HG03280 (cell line): ENCODE measurements around the gene TRAPPC2L.

Experiments used
- ATAC-seq: cut with Tn5 transposase; IDR thresholded peaks from one replicate; pipeline ENCODE4 v1.9.1; 2021; ENCODE audit warnings: mild to moderate bottlenecking, moderate library complexity; ENCODE audit not compliant: unreplicated experiment

The TRAPPC2L gene

GRCh38 chr16:88837806-88838205, 19.1 kb upstream of the TRAPPC2L start:
- no peak for ATAC-seq

- ATAC-seq: no peak
Measured at GRCh38 chr16:88838566-88838965, 18.4 kb upstream of the TRAPPC2L start.

- no peak for ATAC-seq
Measured at GRCh38 chr16:88839026-88839529, 17.8 kb upstream of the TRAPPC2L start.

- ATAC-seq: no peak
Measured at GRCh38 chr16:88839745-88840599, 17.0 kb upstream of the TRAPPC2L start.

GRCh38 chr16:88840600-88841215, 16.2 kb upstream of the TRAPPC2L start:
- no peak for ATAC-seq

GRCh38 chr16:88841521-88842307, 15.2 kb upstream of the TRAPPC2L start:
- ATAC-seq: no peak

- ATAC-seq: no peak
Measured at GRCh38 chr16:88842308-88842756, 14.6 kb upstream of the TRAPPC2L start.

GRCh38 chr16:88842806-88843205, 14.1 kb upstream of the TRAPPC2L start:
- no peak for ATAC-seq

GRCh38 chr16:88843256-88843655, 13.7 kb upstream of the TRAPPC2L start:
- ATAC-seq: no peak

GRCh38 chr16:88844419-88845036, 12.4 kb upstream of the TRAPPC2L start:
- no peak for ATAC-seq

- ATAC-seq: no peak
Measured at GRCh38 chr16:88846088-88846487, 10.8 kb upstream of the TRAPPC2L start.

- ATAC-seq: no peak
Measured at GRCh38 chr16:88847654-88848053, 9.3 kb upstream of the TRAPPC2L start.

GRCh38 chr16:88848557-88848956, 8.4 kb upstream of the TRAPPC2L start:
- no peak for ATAC-seq

- no peak for ATAC-seq
Measured at GRCh38 chr16:88850531-88851199, 6.3 kb upstream of the TRAPPC2L start.

GRCh38 chr16:88851616-88852015, 5.3 kb upstream of the TRAPPC2L start:
- ATAC-seq: no peak

- no peak for ATAC-seq
Measured at GRCh38 chr16:88853325-88853941, 3.5 kb upstream of the TRAPPC2L start.

GRCh38 chr16:88854306-88855111, 2.4 kb upstream of the TRAPPC2L start:
- ATAC-seq: no peak

GRCh38 chr16:88855176-88855575, 1.8 kb upstream of the TRAPPC2L start:
- no peak for ATAC-seq

GRCh38 chr16:88855736-88856121, 1.2 kb upstream of the TRAPPC2L start:
- no peak for ATAC-seq
